D721Med (cell line): ENCODE measurements around the gene CPNE1.
"Not testable (repeated sequence)": the region's sequence is repeated elsewhere in the genome, so short reads cannot be mapped to it uniquely, and the experiment has no call there.

Source experiments
- DNase-seq: peaks from one replicate; pipeline ENCODE4 v3.0.0; 2011; ENCODE audit warnings: low spot score; ENCODE audit not compliant: insufficient read length
- FAIRE-seq: peaks from 2 replicates; lab custom pipeline; 2011; peaks lifted over from hg19 to GRCh38; lab: Jason Lieb, UNC
- TF ChIP-seq, protein P1 (sequence below): IDR thresholded peaks from 2 replicates; pipeline ENCODE4 v1.5.1; 2012; ENCODE audit warnings: mild to moderate bottlenecking, control low read depth; ENCODE audit not compliant: insufficient read depth; ENCODE audit errors: missing control alignments

CPNE1 gene

DNA sequence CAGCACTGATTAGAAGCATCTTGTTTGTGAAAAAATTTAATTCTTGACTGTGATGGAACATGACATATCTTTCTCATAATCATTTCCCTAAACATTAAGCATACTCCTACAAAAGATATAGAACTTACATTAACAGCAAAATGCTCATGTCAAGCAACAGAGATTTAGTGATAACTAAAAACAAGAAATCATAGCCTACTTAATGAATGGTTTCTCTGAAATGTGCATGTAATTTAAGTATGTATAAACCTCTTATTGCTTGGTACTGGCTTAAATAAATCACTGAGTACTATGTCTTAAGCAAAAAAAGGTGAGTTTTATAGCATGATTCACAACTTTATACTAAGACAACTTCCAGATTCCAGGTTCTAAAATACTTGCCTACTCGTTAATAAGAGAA is 43.8 kb upstream of the CPNE1 start:
- FAIRE-seq (peak; percentile 74), DNase-seq (no peak)
- TF ChIP-seq, protein P1, sequence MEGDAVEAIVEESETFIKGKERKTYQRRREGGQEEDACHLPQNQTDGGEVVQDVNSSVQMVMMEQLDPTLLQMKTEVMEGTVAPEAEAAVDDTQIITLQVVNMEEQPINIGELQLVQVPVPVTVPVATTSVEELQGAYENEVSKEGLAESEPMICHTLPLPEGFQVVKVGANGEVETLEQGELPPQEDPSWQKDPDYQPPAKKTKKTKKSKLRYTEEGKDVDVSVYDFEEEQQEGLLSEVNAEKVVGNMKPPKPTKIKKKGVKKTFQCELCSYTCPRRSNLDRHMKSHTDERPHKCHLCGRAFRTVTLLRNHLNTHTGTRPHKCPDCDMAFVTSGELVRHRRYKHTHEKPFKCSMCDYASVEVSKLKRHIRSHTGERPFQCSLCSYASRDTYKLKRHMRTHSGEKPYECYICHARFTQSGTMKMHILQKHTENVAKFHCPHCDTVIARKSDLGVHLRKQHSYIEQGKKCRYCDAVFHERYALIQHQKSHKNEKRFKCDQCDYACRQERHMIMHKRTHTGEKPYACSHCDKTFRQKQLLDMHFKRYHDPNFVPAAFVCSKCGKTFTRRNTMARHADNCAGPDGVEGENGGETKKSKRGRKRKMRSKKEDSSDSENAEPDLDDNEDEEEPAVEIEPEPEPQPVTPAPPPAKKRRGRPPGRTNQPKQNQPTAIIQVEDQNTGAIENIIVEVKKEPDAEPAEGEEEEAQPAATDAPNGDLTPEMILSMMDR: no peak

DNA sequence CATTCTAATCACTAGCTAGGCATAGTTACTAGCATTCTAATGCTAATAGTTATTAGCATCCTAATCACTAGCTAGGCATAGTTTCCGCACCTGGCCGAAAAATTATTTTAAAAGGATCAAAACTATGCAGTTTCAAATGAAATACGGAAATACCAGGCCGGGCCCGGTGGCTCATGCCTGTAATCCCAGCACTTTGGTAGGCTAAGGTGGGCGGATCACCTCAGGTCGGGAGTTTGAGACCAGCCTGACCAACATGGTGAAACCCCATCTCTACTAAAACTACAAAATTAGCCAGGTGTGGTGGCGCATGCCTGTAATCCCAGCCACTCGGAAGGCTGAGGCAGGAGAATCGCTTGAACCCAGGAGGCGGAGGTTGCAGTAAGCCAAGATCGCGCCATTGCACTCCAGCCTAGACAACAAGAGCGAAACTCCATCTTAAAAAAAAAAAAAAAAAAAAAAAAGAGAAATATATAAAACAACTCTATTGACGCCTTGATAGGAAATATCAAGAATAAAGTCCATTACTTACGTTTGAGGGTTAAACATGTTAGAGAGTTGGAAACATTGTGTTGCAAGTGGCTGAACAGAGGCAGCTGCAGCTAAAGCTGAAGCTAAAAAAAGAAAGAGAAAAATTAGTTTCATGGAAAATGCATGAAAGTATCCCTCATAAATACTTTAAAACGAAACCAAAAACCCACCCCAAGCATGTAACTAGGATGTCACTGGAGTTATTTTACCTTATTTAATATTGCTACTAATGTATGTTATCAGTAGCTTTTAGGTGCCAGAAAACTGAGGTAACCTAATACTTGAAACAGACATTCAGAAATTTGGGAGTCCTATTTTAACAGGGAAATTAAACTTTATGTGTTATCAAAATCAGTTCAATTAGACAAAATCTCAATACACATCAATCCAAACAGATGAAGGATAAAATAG is 42.2 kb upstream of the CPNE1 start:
- FAIRE-seq, DNase-seq: not testable (repeated sequence)

DNA sequence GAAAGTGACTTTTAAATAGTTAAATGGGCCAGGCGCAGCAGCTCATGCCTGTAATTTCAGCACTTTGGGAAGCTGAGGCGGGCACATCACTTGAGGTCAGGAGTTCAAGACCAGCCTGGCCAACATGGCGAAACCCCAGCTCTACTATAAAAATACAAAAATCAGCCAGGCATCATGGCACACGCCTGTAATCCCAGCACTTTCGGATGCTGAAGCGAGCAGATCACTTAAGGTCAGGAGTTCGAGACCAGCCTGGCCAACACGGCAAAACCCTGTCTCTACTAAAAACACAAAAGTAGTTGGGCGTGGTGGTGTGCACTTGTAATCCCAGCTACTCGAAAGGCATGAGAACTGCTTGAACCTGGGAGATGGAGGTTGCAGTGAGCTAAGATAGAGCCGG is 41.2 kb upstream of the CPNE1 start:
- not testable (repeated sequence) for FAIRE-seq, DNase-seq

DNA sequence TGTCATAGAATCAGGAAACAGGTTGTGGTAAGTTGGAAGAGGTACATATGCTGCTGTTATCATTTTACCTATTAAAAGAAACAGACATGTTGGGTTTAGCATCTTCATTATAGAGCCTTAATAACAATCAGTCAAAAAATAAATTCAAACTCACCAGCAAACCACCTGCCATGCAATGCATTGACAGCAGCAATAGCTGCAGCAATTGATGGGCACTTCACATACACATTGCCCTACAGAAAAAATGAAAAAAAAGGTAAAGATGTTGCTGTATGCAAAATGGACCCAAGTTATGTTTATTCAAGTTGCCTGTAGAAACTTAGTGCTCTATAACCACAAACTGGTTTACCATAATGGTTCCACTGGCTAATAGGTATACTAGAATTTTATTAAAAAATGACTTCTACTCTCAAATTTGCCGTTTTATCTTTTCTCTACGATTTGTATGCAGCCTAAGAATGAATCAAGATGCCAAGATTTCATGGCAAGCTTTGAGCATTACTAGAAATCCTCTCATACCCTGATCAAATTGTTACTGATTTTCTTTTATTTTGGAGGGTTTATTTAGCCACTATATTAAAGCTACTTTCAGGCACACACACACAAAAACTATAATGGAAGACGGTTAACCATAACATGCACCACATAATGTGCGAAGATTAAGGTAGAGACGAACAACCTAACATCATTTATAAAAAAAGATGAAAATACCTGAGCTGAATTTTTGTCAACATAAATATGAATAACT is 40.0 kb upstream of the CPNE1 start:
- TF ChIP-seq, protein P1: no peak
- FAIRE-seq (no peak), DNase-seq (no peak)

DNA sequence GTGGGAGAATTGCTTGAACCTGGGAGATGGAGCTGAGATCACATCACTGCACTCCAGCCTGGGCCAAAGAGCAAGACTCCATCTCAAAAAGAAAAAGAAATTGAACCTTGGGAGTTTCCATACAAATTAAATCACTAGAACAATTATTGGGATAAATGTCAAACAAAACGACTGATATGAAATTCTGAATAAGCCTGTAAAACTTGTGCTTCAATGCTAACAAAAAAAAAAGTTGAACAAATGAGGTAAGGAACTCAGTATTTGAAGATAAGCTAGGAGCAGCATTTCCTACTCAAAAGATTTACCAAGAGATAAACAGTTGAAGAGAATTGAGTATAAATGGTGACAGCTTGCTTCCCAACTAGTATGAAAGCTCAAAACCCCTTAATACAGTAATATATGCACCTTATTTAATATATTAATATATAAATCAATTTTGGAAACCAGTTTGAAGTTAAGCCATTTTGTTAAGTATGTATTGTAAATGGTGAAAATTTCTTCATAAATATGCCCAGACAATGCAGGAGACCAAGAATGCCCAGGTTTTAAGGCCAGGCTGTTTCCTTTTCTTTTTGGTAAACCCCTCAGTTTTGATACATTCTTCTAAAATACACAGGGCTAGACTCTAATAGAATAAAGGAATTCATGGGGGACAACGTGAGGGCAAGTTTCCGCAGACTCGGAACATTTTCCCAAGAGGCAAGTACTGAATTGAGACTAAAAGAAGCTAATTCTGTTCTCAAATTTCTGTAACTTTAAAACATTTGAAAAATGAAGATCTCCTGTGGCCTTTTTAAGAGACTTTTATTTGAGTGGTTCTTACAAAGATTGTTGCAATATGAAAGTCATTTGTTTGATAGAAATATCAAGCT is 38.4 kb upstream of the CPNE1 start:
- TF ChIP-seq, protein P1: no peak
- DNase-seq: no peak
- no peak for FAIRE-seq

DNA sequence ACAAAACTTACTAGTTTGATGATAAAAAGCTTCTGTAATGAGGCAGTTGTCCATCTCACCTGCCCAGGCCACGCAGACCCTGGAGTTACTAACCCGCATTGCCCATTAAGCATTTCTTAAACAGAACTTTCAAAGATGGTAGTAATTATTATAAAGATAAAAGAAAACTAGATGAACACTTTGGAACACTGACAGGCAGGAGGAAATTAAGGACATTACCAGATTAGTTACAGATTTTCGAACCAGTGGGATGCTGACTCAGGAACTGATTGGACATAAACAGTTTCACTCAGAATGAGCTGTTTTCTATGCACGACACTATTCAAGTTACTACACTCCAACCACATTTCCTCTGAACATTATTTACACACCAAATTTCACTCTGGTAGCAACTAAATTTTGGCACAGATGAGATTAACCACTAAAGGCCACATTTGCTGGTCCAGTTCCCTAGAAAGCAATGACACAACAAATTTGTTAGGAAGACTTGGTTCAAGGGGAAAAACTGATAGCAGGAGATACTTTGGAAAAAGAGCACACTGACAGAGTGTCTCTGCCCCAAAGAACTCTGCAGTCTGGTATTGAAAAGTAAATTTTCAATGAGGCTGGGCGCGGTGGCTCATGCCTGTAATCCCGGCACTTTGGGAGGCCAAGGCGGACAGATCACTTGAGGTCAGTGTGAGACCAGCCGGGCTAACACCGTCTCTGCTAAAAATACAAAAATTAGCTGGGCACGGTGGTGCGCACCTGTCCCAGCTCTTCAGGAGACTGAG is 37.5 kb upstream of the CPNE1 start:
- DNase-seq (no peak), FAIRE-seq (no peak)
- TF ChIP-seq, protein P1: no peak

DNA sequence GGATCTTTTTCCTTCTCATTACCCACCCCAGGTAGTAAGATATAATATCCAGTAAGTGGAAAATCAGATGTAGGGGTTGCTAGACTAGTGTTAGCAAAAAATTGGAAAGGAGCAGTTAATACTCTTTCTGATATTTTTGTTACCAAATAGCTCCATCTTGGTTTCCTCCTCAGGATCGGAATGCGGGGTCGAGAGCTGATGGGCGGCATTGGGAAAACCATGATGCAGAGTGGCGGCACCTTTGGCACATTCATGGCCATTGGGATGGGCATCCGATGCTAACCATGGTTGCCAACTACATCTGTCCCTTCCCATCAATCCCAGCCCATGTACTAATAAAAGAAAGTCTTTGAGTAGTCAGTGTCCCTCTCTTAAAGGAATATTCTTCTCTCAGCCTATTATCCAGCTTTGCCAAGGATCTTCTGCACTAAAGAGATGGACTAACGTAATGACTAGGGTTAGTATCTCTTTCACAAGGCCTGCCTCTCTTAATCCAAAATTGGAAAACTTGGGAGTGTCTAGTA is 36.0 kb upstream of the CPNE1 start:
- DNase-seq: no peak
- FAIRE-seq: no peak
- TF ChIP-seq, protein P1: no peak
